Mucosa of gallbladder (tissue), 1 donor: ENCODE measurements around the gene ASH1L. TPM values are rescaled to one million over a fixed set of nuclear protein-coding genes. Genes with fewer than 3 reads are reported as not detected.
"Not testable (repeated sequence)": the region's sequence is repeated elsewhere in the genome, so short reads cannot be mapped to it uniquely, and the experiment has no call there.

Experiments
- DNase-seq: peaks from one replicate; pipeline ENCODE4 v3.0.0-alpha.2; 2020; ENCODE audit warnings: low spot score
- total RNA-seq: library from RNA; stranded (reverse); gene quantifications from one replicate; pipeline ENCODE4 v1.2.1, GENCODE V29; 2021
- donor health status: DM: no; HTN: no; CAD: no.

The ASH1L gene
- total RNA-seq, 1 donor from 2014 or later: 52.2 TPM

DNA sequence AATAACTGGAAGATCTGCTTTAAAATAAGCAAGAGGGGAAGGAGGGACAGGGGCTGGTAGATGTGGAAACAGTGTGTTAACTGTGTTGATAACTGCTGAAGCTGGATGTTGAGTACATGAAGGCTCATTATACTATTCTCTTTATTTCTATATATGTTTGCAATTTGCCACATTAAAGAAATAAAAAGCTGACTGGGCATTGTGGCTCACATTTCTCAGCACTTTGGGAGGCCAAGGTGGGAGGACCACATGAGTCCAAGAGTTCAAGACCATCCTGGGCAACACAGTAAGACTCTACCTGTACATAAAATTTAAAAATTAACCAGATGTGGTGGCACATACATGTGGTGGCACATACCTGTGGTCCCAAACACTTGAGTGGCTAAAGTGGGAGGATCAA is 6.7 kb downstream of the ASH1L start:
- DNase-seq: no peak

GRCh38 chr1:155553349-155553748 is 9.3 kb downstream of the ASH1L start:
- DNase-seq: no peak

GRCh38 chr1:155548706-155549105 is 13.9 kb downstream of the ASH1L start:
- no peak for DNase-seq

GRCh38 chr1:155540000-155540874 is 22.4 kb downstream of the ASH1L start:
- no peak for DNase-seq

DNA sequence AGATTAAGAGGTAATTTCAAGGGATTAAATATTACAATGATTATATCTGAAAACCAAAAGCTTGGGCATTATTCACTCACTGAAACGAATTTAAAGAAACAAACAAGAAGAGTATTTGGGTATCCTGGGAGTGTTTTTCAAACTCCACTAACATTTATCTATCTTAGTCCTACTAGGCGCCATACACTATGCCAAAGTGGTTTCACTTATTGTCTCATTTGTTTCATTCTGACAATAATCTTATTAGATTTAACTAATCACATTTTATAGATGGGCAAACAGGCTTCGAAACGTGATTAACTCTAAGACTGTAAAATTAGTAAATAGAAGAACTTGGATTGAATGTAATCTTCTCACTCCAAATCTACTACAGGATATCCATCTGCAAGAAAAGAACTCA is 25.4 kb downstream of the ASH1L start:
- no peak for DNase-seq

DNA sequence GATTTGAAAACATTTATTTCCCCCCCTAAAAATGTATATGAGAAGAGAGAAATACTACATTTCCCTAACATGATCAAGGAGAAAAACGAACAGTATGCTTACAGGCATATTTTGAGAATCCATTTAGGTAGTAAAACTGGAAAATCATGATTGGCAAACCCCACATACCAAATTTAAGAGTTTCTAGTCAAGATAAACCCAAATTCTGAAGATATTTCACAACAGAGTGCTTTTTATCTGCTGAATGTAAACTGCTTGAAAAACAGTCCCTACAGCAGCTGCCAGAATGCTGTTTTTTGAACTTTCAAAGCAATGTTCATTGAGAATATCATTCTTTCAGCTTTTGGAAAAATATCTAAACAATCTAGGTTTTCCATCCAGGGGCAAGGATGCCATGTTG is 31.0 kb downstream of the ASH1L start:
- no peak for DNase-seq

DNA sequence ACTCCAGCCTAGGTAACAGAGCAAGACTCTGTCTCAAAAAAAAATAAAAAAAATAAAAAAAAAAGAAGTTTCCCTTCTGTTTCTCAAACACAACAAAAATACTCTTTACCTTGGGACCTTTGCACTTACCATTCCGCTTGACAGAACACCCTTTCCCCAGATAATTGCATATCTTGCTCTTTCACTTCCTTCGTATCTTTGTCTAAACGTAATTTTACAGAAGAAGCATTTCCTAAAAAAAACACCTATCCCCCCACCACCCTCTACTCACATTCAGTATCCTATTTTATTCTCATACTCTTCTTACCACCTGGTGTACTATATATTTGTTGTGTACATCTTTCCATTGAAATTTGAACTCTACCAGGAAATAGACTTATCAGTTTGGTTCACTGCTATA is 32.7 kb downstream of the ASH1L start:
- DNase-seq: no peak

- DNase-seq: no peak
These were observed 33.5 kb downstream of the ASH1L start for GRCh38 chr1:155529109-155529508.

- DNase-seq: no peak
These were observed 34.9 kb downstream of the ASH1L start for GRCh38 chr1:155527677-155528076.

- DNase-seq: no peak
These were observed 36.2 kb downstream of the ASH1L start for GRCh38 chr1:155526356-155526755.

- DNase-seq: no peak
These were observed 40.5 kb downstream of the ASH1L start for GRCh38 chr1:155522069-155522468.

GRCh38 chr1:155518484-155518883 is 44.1 kb downstream of the ASH1L start:
- DNase-seq: no peak

DNA sequence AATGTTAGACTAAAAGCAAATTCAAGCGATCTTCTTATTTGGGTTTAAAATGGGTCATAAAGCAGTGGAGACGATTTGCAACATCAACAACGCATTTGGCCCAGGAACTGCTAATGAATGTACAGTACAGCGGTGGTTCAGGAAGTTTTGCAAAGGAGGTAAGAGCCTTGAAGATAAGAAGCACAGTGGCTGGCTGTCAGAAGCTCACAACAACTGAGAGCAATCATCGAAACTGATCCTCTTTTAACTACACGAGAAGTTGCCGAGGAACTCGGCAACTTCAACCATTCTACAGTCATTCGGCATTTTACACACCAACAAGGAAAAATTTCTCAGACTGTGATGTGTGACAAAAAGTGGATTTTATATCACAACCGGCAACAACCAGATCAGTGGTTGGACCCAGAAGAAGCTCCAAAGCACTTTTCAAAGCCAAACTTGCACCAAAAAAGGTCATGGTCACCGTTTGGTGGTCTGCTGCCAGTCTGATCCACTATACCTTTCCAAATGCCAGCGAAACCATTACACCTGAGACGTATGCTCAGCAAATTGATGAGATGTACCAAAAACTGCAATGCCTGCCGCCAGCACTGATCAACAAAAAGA is 47.9 kb downstream of the ASH1L start:
- no peak for DNase-seq

- DNase-seq: no peak
These were observed 49.2 kb downstream of the ASH1L start for GRCh38 chr1:155513300-155513916.

DNA sequence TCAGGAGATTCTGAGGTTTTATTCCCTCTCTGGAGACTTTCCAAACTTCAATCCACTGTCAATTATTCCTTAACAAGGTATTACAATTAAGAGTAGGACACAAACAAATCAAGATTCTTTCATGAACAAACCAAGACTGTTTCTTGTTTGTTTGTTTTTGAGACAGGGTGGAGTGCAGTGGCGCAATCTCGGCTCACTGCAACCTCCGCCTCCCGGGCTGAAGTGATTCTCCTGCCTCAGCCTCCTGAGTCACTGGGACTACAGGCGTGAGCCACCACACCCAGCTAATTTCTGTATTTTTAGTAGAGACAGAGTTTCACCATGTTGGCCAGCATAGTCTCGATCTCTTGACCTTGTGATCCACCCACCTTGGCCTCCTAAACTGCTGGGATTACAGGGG is 51.2 kb downstream of the ASH1L start:
- not testable (repeated sequence) for DNase-seq

DNA sequence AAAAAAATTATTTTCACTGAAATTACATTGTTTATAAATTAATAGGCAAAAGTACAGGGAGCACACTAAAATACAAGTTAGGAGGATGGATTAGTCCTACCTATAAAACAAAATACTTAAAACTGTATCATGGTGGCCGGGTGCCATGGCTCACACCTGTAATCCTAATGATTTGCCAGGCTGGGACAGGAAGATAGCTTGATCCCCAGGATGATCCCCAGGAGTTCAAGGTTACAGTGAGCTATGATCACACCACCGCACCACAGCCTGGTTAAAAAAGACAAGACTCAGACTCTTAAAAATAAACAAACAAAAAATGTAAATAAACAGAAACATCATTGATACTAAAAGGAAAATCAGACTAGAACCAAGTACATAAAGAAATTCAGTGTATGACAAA is 53.5 kb downstream of the ASH1L start:
- no peak for DNase-seq

GRCh38 chr1:155507945-155508344 is 54.7 kb downstream of the ASH1L start:
- no peak for DNase-seq

- not testable (repeated sequence) for DNase-seq
These were observed 56.6 kb downstream of the ASH1L start for GRCh38 chr1:155505963-155506362.

DNA sequence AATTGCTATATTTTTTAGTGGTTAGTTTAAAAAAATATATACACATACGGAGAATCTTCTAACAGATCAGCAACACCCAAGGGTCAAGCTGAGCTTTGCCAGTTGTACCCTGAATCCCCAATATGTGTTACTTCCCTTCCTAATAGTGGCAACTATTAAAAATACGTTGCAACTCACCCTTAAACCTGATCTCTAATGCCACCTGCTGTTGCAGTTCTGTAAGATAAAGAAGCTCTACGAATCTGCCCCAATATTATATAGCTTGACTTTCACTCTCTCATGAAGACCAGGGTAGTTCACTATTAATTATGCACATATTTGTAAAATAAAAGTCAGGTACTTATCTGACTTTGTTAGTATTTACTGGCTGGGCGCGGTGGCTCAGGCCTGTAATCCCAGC is 58.4 kb downstream of the ASH1L start:
- no peak for DNase-seq

DNA sequence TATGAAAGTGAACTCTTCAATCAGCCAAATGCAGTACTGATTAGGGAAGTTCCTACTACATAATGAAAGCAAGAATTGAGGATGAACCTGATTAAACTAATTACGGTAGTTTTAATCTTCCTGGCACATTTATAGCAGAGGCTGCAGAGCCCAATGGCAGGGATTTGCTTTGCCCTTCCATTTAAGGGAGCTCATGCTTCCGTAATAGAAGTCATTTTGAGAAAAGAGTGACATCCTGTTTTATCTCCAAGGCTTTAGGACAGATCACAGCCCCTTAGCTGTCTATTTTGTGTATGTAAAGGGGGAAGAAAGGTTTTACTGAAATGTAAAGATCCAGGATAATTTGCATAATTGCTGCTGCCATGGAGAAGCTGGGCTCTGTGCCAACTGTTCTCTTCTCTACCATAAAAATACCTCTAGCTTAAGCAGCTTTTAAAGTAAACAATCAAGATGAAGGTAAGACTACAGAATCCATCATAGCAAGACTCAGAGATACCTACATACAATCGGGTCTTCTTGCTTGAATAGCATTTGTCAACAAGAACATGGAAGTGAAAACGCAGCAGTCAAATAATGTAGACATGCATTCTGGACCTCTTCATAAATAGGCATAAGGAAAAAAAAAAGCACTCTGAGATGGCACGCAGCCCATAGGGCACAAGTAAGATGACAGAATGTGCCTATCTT is 62.5 kb downstream of the ASH1L start:
- no peak for DNase-seq

GRCh38 chr1:155499263-155499662 is 63.3 kb downstream of the ASH1L start:
- no peak for DNase-seq

DNA sequence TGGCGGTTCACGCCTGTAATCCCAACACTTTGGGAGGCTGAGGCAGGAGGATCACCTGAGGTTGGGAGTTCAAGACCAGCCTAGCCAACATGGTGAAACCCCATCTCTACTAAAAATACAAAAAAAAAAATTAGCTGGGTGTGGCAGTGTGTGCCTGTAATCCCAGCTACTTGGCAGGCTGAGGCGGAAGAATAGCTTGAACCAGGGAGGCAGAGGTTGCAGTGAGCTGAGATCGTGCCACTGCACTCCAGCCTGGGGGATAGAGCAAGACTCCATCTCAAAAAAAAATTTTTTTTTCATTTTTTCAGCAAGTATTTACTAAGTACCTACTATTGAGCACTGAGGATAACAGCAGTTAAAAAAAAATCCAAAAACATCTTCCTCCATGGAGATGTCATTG is 69.0 kb downstream of the ASH1L start:
- not testable (repeated sequence) for DNase-seq
